GM10248 (cell line): ENCODE measurements around the gene TSPAN3.
A peak's percentile ranks its signal among the peaks of the same experiment; 100 is the strongest.

Experiments used
- CTCF ChIA-PET: fragments of 300-600 bp; sonication (Branson Sonifier 250); formaldehyde crosslinking; extraction: SDS; loops from one replicate; lab custom pipeline; 2021; ENCODE audit warnings: antibody characterized with exemption; lab: Yijun Ruan, JAX
- POLR2A ChIA-PET: fragments of 350-650 bp; sonication (Branson Sonifier 250); formaldehyde crosslinking; extraction: SDS; loops from one replicate; lab custom pipeline; 2020; ENCODE audit warnings: antibody characterized with exemption; lab: Yijun Ruan, JAX
- DNase-seq: peaks from one replicate; pipeline ENCODE4 v3.0.0; 2012; ENCODE audit errors: extremely low spot score
- CTCF ChIP-seq: IDR thresholded peaks from 2 replicates; pipeline ENCODE4 v1.5.1; 2012; ENCODE audit warnings: mild to moderate bottlenecking, low read depth; ENCODE audit errors: extremely low read depth, missing control alignments, control extremely low read depth

The TSPAN3 gene

GRCh38 chr15:77010312-77010686, 60.6 kb downstream of the TSPAN3 start:
- DNase-seq = no peak
- TF ChIP-seq CTCF = no peak
- ChIA-PET POLR2A (no interaction called here), CTCF (interaction anchor here (1.0 to 7.3 kb wide), 5 partner anchors 13 to 34 kb away, joined by 3 to 41 read pairs (median 3); no protein-coding TSS in a partner anchor)

DNA sequence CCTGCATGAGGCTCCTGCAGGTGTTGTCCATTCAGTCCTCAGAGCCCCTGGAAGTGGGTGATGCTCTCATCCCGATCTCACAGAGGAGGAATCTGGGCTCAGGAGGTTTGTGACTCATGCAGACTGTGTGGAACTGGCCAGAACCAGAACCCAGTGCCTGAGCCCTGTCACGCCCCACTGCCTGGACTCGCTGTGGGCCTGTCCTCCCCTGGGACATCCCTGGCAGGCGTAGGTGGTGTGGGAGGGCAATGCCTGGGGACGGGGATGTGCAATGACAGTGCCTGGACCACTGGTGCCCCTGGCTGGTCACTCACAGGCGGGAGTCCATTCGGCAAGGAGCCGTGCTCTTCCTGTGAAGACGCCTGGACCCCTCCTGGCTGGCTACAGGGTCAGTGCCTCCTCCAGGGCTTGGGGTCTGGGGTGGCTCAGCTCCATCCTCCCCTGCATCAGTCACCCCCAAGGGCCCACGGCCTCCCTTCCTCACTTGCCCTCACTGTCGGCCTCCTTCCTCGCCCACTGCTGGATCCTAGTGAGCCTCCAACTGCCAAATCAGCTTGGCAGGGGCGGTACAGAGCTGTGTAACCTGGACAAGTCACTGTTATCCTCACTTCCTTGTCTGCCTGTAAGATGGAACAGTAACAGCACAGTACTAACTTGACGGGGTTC, 61.1 kb downstream of the TSPAN3 start:
- no peak for TF ChIP-seq CTCF
- no peak for DNase-seq
- POLR2A ChIA-PET = no interaction called here
- CTCF ChIA-PET = interaction anchor here (1.5 to 7.3 kb wide), 3 partner anchors 13 to 26 kb away, joined by 3 to 41 read pairs (median 5); no protein-coding TSS in a partner anchor

GRCh38 chr15:77009176-77009575, 61.7 kb downstream of the TSPAN3 start:
- no peak for DNase-seq
- TF ChIP-seq CTCF = no peak
- CTCF ChIA-PET = interaction anchor here (1.6 to 7.3 kb wide), 2 partner anchors 14 to 624 kb away, joined by 4 to 41 read pairs; partner anchors contain the start of gene LINGO1
- POLR2A ChIA-PET = no interaction called here

- CTCF ChIA-PET = interaction anchor here (1.0 to 7.3 kb wide), 4 partner anchors 9 to 31 kb away, joined by 3 to 41 read pairs (median 4); no protein-coding TSS in a partner anchor
- DNase-seq = no peak
- POLR2A ChIA-PET = no interaction called here
- TF ChIP-seq CTCF = no peak
Measured at GRCh38 chr15:77004189-77004588, 66.7 kb downstream of the TSPAN3 start.

- TF ChIP-seq CTCF = no peak
- CTCF ChIA-PET = interaction anchor here (0.9 to 1.3 kb wide), 3 partner anchors 27 to 540 kb away, joined by 3 to 4 read pairs (median 3); no protein-coding TSS in a partner anchor
- DNase-seq = peak; percentile 69
- POLR2A ChIA-PET = no interaction called here
Measured at GRCh38 chr15:77002954-77003912, 67.7 kb downstream of the TSPAN3 start.

GRCh38 chr15:77002436-77002835, 68.5 kb downstream of the TSPAN3 start:
- no peak for DNase-seq
- no peak for TF ChIP-seq CTCF
- CTCF ChIA-PET = interaction anchor here (0.9 kb wide), 1 partner anchor 541 kb away, joined by 3 read pairs; no protein-coding TSS in a partner anchor
- POLR2A ChIA-PET = no interaction called here
